NOMO-1 treated with dmso at 0.1 percent for 144 hours (cell line): ENCODE results near the gene ZER1.
"Not testable (repeated sequence)": the region's sequence is repeated elsewhere in the genome, so short reads cannot be mapped to it uniquely, and the experiment has no call there.

Experiments used
- DNase-seq: peaks from one replicate; lab custom pipeline; 2025; ENCODE audit not compliant: unreplicated experiment; lab: John Stamatoyannopoulos, UW

The ZER1 gene

GRCh38 chr9:128788445-128788844 lies 16.7 kb upstream of the ZER1 start:
- DNase-seq: no peak

DNA sequence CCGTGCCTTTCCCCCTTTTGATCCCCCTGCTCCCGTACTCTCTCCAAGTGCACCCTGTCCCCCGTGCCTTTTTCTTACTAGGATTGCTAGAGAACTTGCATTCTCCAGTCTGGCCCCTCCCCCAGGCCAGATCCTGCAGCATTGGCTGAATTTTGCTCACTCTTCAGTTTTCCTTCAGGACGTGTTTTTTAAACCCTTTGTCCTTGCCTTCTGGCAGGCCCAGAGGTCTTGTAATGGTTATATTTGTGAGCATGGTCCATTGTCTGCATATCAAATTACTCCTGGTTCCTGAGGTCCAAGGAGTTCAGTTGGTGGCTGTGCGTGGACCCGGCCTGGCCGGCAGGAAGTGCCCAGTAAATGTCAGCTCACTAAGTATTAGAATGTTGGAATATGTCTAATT lies 15.9 kb upstream of the ZER1 start:
- DNase-seq: no peak

GRCh38 chr9:128786681-128787601 lies 15.2 kb upstream of the ZER1 start, which contains the start of gene TBC1D13:
Gene TBC1D13, plus strand, starts transcription at chr9:128787253. Its CDS starts 101 bp downstream, at chr9:128787354.
- DNase-seq: peak; percentile 96

- DNase-seq: no peak
Observed at GRCh38 chr9:128785427-128785826, 13.7 kb upstream of the ZER1 start.

- DNase-seq: no peak
Observed at GRCh38 chr9:128782669-128783068, 10.9 kb upstream of the ZER1 start.

GRCh38 chr9:128781187-128782070 lies 9.7 kb upstream of the ZER1 start:
- peak; percentile 43 for DNase-seq

- DNase-seq: not testable (repeated sequence)
Observed at GRCh38 chr9:128780093-128780492, 8.4 kb upstream of the ZER1 start.

DNA sequence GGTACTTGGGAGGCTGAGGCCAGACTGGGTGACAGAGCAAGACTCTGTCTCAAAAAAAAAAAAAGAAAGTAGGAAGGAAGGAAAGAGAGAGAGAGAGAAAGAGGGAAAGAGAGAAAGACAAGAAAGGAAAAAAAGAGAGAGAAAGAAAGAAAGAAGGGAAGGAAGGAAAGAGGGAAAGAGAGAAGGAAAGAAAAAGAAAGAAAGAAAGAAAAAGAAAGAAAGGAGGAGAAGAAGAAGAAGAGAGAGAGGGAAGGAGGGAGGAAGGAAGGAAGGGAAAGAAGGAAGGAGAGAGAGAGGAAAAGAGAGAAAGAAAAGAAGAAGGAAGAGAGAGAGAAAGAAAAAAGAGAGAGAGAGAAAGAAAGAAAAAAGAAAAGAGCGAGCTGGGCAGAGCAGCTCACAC lies 3.1 kb upstream of the ZER1 start:
- DNase-seq: no peak

DNA sequence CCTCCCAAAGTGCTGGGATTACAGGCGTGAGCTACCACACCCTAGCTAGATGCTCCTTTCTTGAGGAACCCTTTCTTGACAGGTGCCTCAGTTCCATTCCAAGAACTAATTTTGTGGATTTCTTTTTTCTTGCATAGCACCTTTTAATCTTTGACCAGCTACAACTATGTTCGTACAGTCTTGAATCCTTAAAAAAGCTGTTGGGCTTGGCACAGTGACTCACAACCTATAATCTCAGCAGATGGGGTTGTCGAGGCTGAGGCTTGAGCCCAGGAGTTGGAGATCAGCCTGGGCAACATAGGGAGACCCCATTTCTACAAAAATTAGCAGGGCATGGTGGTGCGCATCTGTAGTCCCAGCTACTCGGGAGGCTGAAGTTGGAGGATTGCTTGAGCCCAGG lies 1.3 kb upstream of the ZER1 start:
- DNase-seq: no peak

DNA sequence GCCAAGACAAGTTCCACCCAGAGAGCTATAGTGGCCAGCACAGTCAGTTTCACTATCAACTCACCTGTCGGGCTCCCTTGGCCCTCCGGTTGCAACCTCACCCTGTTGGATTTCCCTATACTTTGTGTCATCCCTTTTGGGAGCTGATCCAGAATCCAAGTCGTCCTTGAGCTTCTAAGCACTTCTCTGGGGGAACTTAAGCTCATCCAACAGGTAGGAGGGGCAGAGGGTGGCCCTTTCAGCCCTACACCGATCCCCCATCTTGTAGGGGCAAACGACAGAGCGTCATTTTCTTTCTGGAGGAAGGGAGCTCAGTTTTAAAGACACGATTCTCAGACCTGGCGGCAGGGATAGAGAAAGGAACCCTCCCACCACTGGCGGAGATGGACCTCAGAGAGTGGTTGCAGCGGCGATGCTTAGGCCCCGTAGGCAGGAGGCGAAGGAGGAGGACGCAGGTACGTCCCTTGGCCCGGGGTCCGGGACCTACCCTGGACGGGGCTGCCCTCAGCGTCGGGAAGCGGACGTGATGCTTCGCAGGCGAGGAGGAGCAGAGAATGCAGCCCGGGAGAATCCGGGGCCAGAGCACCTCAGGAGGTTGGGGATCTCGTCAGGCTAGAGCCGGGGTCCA lies 519 bp downstream of the ZER1 start:
- no peak for DNase-seq

GRCh38 chr9:128770286-128771030 lies 1.3 kb downstream of the ZER1 start:
- no peak for DNase-seq

GRCh38 chr9:128768606-128769005 lies 3.1 kb downstream of the ZER1 start:
- no peak for DNase-seq

GRCh38 chr9:128765499-128765898 lies 6.2 kb downstream of the ZER1 start:
- DNase-seq: no peak

DNA sequence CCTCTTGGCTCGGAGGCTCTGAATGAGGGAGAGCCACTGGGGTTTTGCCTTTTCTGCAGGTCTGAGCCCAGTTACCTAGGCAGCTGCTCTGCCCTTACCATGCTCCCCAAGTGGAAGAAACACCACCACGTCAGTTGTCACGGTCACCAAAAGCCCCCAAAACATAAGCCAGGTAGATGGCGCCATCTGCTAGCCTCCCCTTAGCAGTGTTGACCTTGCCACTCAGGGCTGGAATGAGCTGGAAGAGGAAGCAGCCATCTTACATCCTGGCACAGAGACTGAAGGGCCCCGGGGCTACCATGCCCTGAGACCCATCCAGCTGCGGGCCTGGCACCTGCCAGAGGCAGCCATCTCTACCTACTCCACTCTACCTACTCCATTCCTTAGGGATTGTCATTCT lies 7.4 kb downstream of the ZER1 start:
- no peak for DNase-seq

- no peak for DNase-seq
Observed at GRCh38 chr9:128762671-128763449, 8.9 kb downstream of the ZER1 start.

GRCh38 chr9:128757602-128758001 lies 14.1 kb downstream of the ZER1 start:
- no peak for DNase-seq

DNA sequence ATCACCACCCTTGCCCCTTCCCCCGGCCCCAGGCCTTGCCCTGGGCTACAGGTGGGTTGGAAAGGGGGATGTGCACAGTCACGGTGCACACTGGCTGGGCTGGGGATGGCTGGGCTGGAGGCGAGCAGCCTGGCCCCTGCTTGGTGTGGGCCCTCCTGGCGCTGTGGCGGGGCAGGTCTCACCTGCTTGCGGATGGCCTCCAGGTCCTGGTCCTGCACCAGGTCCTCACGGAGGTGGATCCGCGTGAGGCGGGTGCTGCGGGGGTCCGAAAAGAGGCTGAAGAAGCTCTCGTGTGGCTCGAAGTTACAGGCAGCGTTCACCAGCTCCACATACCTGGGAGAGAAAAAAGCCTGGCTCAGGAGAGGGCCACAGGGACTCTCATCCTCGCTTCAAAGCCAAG lies 18.1 kb downstream of the ZER1 start:
- no peak for DNase-seq

- DNase-seq: no peak
Observed at GRCh38 chr9:128750926-128751595, 20.7 kb downstream of the ZER1 start.

DNA sequence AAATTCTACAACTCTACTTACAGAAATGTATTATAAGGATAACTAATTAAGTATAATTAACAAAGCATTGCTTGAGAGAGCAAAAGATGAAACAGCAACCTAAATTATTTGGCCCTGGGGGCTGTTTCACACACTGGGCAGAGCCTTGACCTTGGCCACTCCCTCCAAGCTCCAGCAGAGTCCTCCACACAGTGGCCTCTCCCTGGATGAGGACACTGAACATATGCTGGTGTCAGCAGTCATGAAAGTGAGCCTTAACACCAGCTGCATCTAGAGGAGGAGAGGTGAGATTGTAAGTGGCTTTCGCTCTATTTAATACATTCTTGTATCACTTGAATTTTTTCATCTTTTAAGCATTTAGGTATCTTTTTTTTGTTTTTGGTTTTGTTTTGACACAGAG lies 24.5 kb downstream of the ZER1 start:
- no peak for DNase-seq
